HG02852 (cell line): ENCODE results near the gene G0S2.

ENCODE experiments used
- ATAC-seq: cut with Tn5 transposase; IDR thresholded peaks from one replicate; pipeline ENCODE4 v1.9.1; 2021; ENCODE audit warnings: mild to moderate bottlenecking, moderate library complexity; ENCODE audit not compliant: unreplicated experiment

Gene G0S2

DNA sequence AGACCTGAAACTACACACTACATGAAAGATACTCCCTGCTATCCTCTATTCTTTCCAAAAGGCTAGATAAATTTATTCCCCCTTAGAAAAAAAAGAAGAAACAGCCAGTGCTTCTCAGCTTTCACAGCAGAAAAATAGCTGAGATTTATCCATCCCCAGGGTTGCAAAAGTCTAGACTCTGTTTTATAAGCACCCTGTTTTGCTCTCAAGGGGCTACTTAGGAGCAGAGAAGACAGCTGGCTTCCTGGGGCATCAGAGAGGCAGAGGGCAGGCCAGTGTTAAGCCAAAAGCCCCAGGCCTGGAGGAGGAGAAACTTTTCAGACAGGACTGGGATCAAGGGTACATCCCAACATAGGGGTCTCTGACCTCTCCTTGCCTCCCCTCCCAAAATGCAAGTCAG lies 26.9 kb upstream of the G0S2 start:
- ATAC-seq, result no peak

DNA sequence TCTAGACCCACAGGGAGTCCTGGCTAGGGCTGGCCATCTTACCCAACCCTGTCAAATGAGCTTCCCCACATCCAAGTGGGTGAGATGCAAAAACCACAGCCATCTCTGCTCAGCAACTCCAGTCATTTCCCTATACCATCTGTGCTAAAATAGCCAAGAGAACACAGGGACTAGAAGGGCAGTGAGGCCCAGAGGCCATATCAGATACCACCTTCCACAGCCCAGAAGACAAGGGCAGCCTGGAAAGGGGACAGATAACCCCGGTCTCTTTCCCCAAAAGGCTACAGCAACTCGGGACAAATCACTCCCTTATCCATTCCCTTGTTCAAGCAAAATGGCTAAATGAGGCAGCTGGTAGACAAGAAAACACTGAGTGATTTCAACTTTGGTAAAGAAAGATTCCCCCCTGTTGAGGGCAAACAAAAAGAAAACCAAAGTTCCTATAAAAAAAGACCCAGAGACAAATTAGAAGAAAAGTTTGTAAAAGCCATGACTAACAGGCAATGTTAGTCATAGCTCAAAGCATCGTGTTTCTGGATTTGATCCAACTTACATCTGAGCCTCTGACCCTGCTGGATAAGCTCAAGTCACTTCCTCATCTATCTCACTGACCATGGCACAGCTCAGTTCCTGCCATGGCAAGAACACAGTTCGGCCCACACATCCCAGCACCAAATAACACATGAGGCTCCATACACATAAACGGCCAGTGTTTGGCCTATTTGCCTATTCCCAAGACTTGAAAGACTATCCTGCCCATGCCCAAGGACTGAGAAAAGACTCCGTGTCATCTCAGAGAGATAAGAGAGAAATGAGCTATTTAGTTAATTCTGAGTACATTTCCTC lies 26.1 kb upstream of the G0S2 start:
- no peak for ATAC-seq

GRCh38 chr1:209650454-209650853 lies 24.8 kb upstream of the G0S2 start:
- no peak for ATAC-seq

- ATAC-seq, result peak; percentile 54
Measured at GRCh38 chr1:209651138-209651587, 24.0 kb upstream of the G0S2 start.

- no peak for ATAC-seq
Measured at GRCh38 chr1:209652121-209652735, 23.0 kb upstream of the G0S2 start, which contains the start of gene LAMB3. LAMB3 (minus strand) TSS chr1:209652425; CDS start chr1:209650944, 1,481 bp downstream.

- peak; percentile 35 for ATAC-seq
Measured at GRCh38 chr1:209652873-209653401, 22.3 kb upstream of the G0S2 start.

DNA sequence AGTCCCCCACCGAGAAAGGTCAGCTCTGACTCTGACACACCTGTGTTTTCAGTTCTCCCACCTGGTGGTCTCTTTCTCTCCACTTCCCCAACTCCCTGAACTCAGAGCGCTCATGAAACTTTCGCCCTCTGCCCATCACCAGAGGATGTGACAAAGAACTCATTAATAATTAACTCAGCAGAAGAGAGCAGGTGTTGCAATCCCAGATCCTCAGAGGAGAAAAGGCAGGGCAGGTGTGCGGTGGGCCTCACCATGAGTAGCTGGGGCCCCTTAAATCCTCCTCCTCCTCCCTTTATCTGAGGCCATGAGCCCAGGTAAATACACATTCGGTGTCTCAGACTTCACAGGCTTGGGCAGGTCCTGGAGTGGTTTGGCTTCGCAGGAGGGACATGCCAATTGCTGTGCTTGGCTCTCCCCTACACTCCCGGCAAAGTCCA lies 21.3 kb upstream of the G0S2 start:
- no peak for ATAC-seq

- ATAC-seq, result no peak
Measured at GRCh38 chr1:209655411-209656231, 19.6 kb upstream of the G0S2 start.

DNA sequence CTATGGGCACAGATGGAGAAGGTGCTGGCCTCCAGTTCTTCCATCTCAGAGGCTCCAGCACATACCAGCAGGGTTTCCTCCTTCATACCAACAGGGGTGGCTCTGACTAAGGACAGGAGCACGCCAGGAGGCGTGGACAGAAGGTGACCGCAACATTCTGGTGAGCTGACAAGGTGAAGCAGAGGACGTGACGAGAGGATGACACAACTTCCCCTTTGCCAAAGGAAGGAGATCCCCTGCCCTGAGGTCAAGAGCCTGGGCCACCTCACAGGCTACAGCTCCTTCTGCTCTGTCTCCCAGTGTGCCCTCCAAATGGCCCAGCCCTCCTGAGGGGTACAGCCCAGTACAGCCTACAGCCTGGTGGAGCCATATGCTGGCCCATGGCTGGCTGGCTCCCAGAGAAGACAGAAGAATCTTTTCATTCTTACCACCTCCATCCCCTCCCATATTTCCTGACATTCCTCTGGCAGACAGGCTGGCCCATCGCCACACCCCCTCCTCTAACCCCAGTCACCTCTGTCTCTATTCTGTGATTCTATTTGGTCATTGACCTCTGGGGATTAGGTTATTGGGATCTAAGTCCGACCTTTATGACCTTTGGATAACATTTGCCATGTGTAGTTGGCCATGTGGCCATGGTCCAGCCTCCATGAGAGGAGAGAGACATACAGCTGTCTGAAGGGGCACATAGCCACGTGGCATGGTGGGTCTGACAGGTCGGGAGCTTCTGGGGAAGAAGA lies 17.9 kb upstream of the G0S2 start:
- no peak for ATAC-seq

DNA sequence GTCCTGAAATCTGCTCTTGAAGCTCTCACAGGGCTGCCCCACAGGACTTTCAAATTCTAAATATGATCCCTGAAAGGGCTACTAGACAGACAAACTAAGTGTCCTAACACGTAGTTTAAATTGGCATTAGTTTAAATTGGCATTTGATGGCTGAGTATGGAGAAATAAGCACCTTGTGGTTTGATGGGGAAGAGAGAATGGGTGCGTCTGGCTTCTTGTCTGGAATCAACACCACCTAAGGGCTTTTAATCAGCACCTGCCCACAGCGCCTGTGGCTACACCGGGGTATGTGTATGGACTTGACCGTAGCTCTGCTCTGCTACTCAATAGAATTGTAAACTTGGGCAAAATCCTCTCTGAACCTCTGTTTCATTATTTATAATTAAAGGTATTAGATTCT lies 17.3 kb upstream of the G0S2 start:
- ATAC-seq, result no peak

GRCh38 chr1:209659909-209660308 lies 15.3 kb upstream of the G0S2 start:
- ATAC-seq, result peak; percentile 86

DNA sequence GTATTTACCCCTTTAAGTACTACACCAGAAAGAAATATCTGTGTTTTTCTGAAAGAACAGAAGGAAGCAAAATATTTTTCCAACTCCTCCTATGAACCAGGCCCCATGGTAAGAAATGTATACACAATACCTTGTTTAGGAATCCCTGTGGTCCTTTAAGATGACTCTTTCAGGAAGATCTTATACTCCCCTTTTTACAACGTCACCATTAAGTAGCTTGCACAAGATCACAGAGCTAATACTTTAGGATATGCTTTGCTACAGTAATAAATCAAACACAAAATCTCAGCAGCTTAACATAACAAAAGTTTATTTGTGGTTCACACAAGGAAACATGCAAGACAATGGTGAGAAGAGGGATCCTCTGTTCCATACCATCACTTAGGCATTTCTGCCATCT lies 14.1 kb upstream of the G0S2 start:
- ATAC-seq, result no peak

DNA sequence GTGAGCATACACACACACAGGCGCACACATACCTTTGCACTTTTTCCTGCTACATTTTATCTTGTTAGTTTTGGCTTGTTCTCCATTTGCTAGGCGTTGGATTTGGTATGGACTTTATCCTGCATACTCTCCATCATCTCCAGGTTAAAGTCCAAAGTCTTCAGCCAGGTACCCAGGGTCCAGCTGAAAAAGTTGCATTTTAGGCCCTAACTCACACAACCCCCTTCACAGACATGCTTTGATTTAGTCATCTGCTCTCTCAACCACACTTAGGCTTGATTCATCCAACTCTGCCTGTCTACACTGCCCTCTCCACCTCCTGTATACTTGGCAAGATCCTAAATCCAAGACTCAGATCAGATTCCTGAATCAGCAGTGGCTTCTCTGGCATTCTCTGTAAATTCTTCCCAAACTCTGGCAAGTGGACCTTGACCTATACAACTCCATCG lies 12.3 kb upstream of the G0S2 start:
- no peak for ATAC-seq

- ATAC-seq, result no peak
Measured at GRCh38 chr1:209667103-209667502, 8.1 kb upstream of the G0S2 start.

DNA sequence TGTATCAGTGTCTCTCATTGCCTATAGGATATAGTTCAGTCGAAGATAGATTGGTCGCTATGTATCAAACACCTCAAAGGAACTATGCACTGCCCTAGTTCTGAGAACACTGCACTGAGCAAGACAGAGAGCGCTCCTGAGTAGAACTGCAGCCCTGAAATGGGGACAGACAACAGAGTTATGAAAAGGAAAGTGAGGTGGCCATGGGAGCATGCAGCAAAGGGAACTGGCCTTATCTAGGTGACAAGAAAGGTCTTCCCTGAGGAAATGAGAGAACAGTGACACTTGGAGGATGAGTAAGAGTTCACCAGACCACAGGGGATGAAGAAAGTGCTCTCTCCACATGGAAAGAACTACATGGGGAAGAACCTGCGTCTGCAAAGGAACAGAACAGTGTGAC lies 7.5 kb upstream of the G0S2 start:
- ATAC-seq, result peak; percentile 47

DNA sequence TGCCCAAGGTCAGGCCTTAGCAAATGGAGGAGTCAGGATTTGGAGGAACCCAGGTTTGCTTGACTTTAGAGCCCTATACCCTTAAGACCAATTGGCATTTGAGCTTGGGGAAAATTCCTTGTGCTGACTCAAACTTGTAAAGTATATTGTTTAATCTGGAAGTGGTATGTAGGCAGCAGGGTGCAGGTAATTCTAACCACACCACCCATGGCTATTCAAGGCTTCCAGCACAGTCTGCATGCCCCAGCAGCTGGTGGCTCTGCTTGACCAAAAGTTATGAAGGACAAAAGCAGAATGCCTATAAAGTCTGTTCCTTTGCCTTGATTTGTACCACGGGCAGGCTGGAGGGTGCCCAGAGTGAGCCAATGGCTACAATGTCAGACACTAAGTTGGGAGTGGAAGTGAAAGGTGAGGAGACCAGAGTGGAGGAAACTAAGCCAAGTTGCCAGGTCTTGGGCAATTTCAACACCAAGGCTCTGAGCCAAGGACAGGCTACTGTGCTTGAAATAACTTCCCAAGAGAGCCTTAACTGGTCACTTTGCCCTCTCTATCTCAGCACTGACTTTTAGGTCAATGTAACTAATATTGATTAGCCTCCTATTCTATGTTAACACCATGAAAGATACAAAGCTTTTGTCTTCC lies 4.7 kb upstream of the G0S2 start:
- no peak for ATAC-seq

GRCh38 chr1:209672705-209673630 lies 2.2 kb upstream of the G0S2 start:
- ATAC-seq, result peak; percentile 92

DNA sequence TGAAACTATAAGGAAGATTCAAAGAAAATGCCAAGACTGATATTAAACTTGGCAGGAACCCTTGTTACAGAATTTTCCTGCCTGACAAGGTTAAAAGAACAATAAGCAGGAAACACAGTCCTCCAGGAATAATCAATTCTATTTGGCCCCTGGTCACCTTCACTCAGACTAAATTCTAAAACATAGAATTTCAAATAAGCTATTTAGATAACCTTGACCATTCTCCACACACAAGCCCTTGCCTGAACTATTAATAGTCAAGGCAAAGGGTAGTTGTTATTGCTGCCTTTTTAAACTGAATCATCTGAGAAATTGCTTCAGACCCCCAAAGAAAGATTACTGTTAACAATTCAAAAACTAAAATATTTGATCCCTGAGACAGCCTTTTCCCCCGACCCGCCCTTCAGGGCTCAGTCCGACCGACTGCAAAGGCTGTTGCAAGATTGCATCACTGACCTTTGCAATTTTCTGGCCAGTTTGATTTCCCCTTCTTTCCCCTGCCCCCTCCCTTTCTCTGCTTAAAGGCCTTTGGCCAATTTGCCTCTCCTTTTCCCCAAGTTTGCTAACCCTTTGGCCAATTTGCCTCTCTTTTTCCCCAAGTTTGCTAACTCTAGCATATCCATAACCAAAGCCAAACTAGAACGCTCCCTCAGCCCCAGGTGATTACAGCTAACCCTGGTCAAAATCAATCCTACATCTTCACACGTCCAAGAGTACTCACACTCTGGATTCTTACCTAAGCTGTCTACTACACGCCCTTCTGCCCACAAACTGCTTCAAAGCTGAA lies 1.4 kb upstream of the G0S2 start:
- ATAC-seq, result no peak
